Ishikawa (cell line): Measurements from ENCODE around the gene TNP2.

Source experiments
- CREB1 ChIP-seq: IDR thresholded peaks from 2 replicates; pipeline ENCODE4 v1.6.1; 2012; ENCODE audit warnings: low read depth
- RAD21 ChIP-seq: IDR thresholded peaks from 2 replicates; pipeline ENCODE4 v1.6.1; 2012; ENCODE audit warnings: low read depth
- REST ChIP-seq: IDR thresholded peaks from 2 replicates; pipeline ENCODE4 v1.6.1; 2012; ENCODE audit warnings: low read depth, mild to moderate bottlenecking
- TAF1 ChIP-seq: IDR thresholded peaks from 2 replicates; pipeline ENCODE4 v1.6.1; 2012; ENCODE audit warnings: low read depth, mild to moderate bottlenecking
- TCF12 ChIP-seq: IDR thresholded peaks from 2 replicates; pipeline ENCODE4 v1.6.1; 2012; ENCODE audit warnings: low read depth

- TF ChIP-seq TAF1 (no peak), RAD21 (no peak), CREB1 (no peak), REST (no peak), TCF12 (peak; percentile 41; the same call in 1 of the 2 replicates)
Observed at GRCh38 chr16:11312718-11313492, 43.8 kb upstream of the TNP2 start.
